HCT116 (cell line): ENCODE data around the gene TAGLN.

Experiments
- ELF1 ChIP-seq: IDR thresholded peaks from 2 replicates; pipeline ENCODE4 v1.6.1; 2012; ENCODE audit warnings: low read depth, borderline replicate concordance
- EZH2 ChIP-seq: fragments of 200-600 bp; sonication (generic); IDR thresholded peaks from 2 replicates; pipeline ENCODE4 v1.6.1; 2017; ENCODE audit warnings: antibody characterized with exemption, mixed run types
- FOSL1 ChIP-seq: IDR thresholded peaks from 2 replicates; pipeline ENCODE4 v1.6.1; 2012; ENCODE audit warnings: low read depth
- JUND ChIP-seq: IDR thresholded peaks from 2 replicates; pipeline ENCODE4 v1.6.1; 2012
- POLR2A ChIP-seq: IDR thresholded peaks from 2 replicates; pipeline ENCODE4 v1.7.0; 2011; ENCODE audit warnings: borderline replicate concordance; ENCODE audit not compliant: insufficient read depth, insufficient read length; ENCODE audit errors: extremely low read depth
- POLR2AphosphoS5 ChIP-seq: IDR thresholded peaks from 2 replicates; pipeline ENCODE4 v1.6.1; 2011; ENCODE audit warnings: mild to moderate bottlenecking, low read depth, low read length, moderate library complexity
- RAD21 ChIP-seq: IDR thresholded peaks from 2 replicates; pipeline ENCODE4 v1.6.1; 2012; ENCODE audit warnings: low read depth, mild to moderate bottlenecking
- SIN3A ChIP-seq: IDR thresholded peaks from 2 replicates; pipeline ENCODE4 v1.6.1; 2012; ENCODE audit warnings: low read depth
- SP1 ChIP-seq: IDR thresholded peaks from 2 replicates; pipeline ENCODE4 v1.6.1; 2012; ENCODE audit warnings: low read depth
- TCF7L2 ChIP-seq: IDR thresholded peaks from 2 replicates; pipeline ENCODE4 v1.7.0; 2011; ENCODE audit warnings: borderline replicate concordance, inconsistent platforms; ENCODE audit not compliant: insufficient read depth, insufficient read length; ENCODE audit errors: extremely low read depth
- YY1 ChIP-seq: IDR thresholded peaks from 2 replicates; pipeline ENCODE4 v1.6.1; 2011; ENCODE audit warnings: low read length, low read depth, moderate library complexity, mild to moderate bottlenecking; ENCODE audit not compliant: insufficient replicate concordance; ENCODE audit errors: extremely low read depth
- TF ChIP-seq, protein P1 (sequence below), 3 experiments: fragments of 200-600 bp in 1 of 3; sonication (generic) in 1 of 3; IDR thresholded peaks in 2 of 3; conservative IDR thresholded peaks in 1 of 3; 2 replicates each; pipeline ENCODE4 v1.5.1; 2012 to 2017; ENCODE audit warnings: low read depth in 2 of 3, low read length in 2 of 3, antibody characterized with exemption in 1 of 3, borderline replicate concordance in 1 of 3, control low read depth in 1 of 3, mild to moderate bottlenecking in 1 of 3, mixed read lengths in 1 of 3, mixed run types in 1 of 3, moderate library complexity in 1 of 3; ENCODE audit not compliant: insufficient read depth in 1 of 3

DNA sequence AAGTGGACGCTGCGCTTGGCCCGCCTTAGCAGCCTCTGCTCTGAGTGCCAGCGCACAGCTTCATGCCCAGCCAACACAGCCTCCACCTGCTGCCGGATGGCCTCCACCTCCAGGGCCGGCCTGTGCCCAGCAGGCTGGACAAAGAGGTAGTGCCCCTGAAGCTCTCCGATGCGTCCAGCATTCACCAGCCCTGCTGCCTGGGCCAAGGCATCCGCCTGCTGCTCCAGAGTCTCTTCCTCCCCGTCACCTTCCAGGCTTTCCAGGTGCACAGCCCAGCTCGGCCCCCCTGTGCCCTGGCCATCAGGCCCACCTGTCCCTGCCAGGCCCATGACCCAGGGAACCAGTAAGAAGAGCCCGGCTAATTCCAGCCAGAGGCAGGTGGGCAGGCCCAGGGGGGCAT lies 30.2 kb downstream of the TAGLN start:
- TF ChIP-seq, protein P1, sequence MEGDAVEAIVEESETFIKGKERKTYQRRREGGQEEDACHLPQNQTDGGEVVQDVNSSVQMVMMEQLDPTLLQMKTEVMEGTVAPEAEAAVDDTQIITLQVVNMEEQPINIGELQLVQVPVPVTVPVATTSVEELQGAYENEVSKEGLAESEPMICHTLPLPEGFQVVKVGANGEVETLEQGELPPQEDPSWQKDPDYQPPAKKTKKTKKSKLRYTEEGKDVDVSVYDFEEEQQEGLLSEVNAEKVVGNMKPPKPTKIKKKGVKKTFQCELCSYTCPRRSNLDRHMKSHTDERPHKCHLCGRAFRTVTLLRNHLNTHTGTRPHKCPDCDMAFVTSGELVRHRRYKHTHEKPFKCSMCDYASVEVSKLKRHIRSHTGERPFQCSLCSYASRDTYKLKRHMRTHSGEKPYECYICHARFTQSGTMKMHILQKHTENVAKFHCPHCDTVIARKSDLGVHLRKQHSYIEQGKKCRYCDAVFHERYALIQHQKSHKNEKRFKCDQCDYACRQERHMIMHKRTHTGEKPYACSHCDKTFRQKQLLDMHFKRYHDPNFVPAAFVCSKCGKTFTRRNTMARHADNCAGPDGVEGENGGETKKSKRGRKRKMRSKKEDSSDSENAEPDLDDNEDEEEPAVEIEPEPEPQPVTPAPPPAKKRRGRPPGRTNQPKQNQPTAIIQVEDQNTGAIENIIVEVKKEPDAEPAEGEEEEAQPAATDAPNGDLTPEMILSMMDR (IDR thresholded peaks at IDR 0.05 in 2 of 3, conservative IDR thresholded peaks at IDR 0.05 in 1 of 3; ENCODE audit: borderline replicate concordance in 1 of 3, insufficient read depth in 1 of 3, low read depth in 2 of 3, low read length in 2 of 3): no peak
- TF ChIP-seq FOSL1 (no peak), SP1 (no peak), POLR2A (no peak), EZH2 (no peak), YY1 (no peak), TCF7L2 (no peak), POLR2AphosphoS5 (no peak), ELF1 (no peak), JUND (no peak), RAD21 (no peak), SIN3A (no peak)
